GM12878 (cell line): ENCODE measurements around the gene SF1. TPM values are rescaled to one million over a fixed set of nuclear protein-coding genes. Genes with fewer than 3 reads are reported as not detected.

Experiments used
- ATAC-seq: fragments of 200-7000 bp; cut with Tn5 transposase; 3 replicates; pipeline ENCODE4 v1.9.1; 2020; ENCODE audit warnings: mild to moderate bottlenecking, moderate library complexity
- BruUV-seq: library from RNA; stranded (reverse); fragments of 400-500 nt; replicated peaks from 2 replicates; lab custom pipeline; 2021; lab: Mats Ljungman, UMichigan
- CTCF ChIA-PET: fragments of 300-600 bp; sonication (Branson Sonifier 250); formaldehyde crosslinking; extraction: SDS; loops from one replicate; lab custom pipeline; 2021; ENCODE audit warnings: inconsistent platforms; lab: Yijun Ruan, JAX
- POLR2A ChIA-PET: fragments of 350-600 bp; formaldehyde crosslinking; extraction: SDS; loops from one replicate; lab custom pipeline; 2021; ENCODE audit warnings: inconsistent platforms; lab: Charles Lee
- RAD21 ChIA-PET: fragments of 300-600 bp; sonication (Branson Sonifier 250); formaldehyde crosslinking; loops from one replicate; lab custom pipeline; 2023; ENCODE audit warnings: antibody characterized with exemption; ENCODE audit not compliant: unreplicated experiment; lab: Charles Lee
- SMC1A ChIA-PET: fragments of 300-600 bp; sonication (Branson Sonifier 250); formaldehyde crosslinking; loops from one replicate; lab custom pipeline; 2023; ENCODE audit not compliant: unreplicated experiment, uncharacterized antibody; lab: Charles Lee
- DNase-seq: peaks from one replicate; pipeline ENCODE4 v3.0.0-alpha.2; 2011; ENCODE audit warnings: low read depth, low spot score
- FAIRE-seq: peaks from 3 replicates; lab custom pipeline; 2011; peaks lifted over from hg19 to GRCh38; lab: Jason Lieb, UNC
- H2AFZ ChIP-seq: 2 replicates; pipeline ENCODE4 v1.6.0; 2011; ENCODE audit warnings: low read depth, low read length, control low read depth; ENCODE audit not compliant: control insufficient read depth
- H3K27ac ChIP-seq: 2 replicates; pipeline ENCODE4 v1.5.1; 2011; ENCODE audit warnings: control low read depth; ENCODE audit not compliant: control insufficient read depth, insufficient read depth
- H3K27me3 ChIP-seq, 2 experiments: replicated peaks in 1 of 2; 2 replicates each; pipeline versions ENCODE4 v1.6.0 to v1.6.1; 2011; ENCODE audit warnings: low read length in 1 of 2; ENCODE audit not compliant: control insufficient read depth in 2 of 2, insufficient read depth in 2 of 2
- H3K36me3 ChIP-seq, 2 experiments: 2 replicates each; pipeline ENCODE4 v1.5.1; 2011; ENCODE audit warnings: low read length in 1 of 2; ENCODE audit not compliant: control insufficient read depth in 2 of 2, insufficient read depth in 2 of 2
- H3K4me1 ChIP-seq: 2 replicates; pipeline ENCODE4 v1.6.1; 2011; ENCODE audit warnings: mild to moderate bottlenecking, low read length, moderate library complexity, mixed read lengths; ENCODE audit not compliant: control insufficient read depth, insufficient read depth
- H3K4me2 ChIP-seq: 2 replicates; pipeline ENCODE4 v1.6.0; 2011; ENCODE audit warnings: control low read depth; ENCODE audit not compliant: control insufficient read depth, insufficient read depth
- H3K4me3 ChIP-seq: fragments of 200-600 bp; sonication (generic); 2 replicates; pipeline ENCODE4 v1.5.1; 2016
- H3K79me2 ChIP-seq: 2 replicates; pipeline ENCODE4 v1.6.0; 2011; ENCODE audit warnings: low read length; ENCODE audit not compliant: control insufficient read depth, insufficient read depth
- H3K9ac ChIP-seq: 2 replicates; pipeline ENCODE4 v1.8.0; 2011; ENCODE audit warnings: low read length, control low read depth, mixed read lengths; ENCODE audit not compliant: control insufficient read depth, insufficient read depth
- H3K9me3 ChIP-seq: replicated peaks from 3 replicates; pipeline ENCODE4 v1.5.1; 2011; ENCODE audit warnings: mild to moderate bottlenecking, low read length; ENCODE audit not compliant: control insufficient read depth, insufficient read depth
- H4K20me1 ChIP-seq: 2 replicates; pipeline ENCODE4 v1.6.0; 2011; ENCODE audit not compliant: control insufficient read depth, insufficient read depth
- BHLHE40 ChIP-seq, 2 experiments: fragments of 450-650 bp in 1 of 2; IDR thresholded peaks; 2 replicates each; pipeline ENCODE4 v1.6.1; 2011 to 2017; ENCODE audit warnings: low read depth in 2 of 2, borderline replicate concordance in 1 of 2, improper control_type of control experiment in 1 of 2, low read length in 1 of 2, mild to moderate bottlenecking in 1 of 2
- CHD1 ChIP-seq: IDR thresholded peaks from 2 replicates; pipeline ENCODE4 v1.6.1; 2012; ENCODE audit warnings: low read depth, low read length, improper control_type of control experiment
- RAD51 ChIP-seq: fragments of 450-650 bp; IDR thresholded peaks from 2 replicates; pipeline ENCODE4 v1.6.1; 2016; ENCODE audit warnings: moderate library complexity, mild to moderate bottlenecking, inconsistent platforms
- RB1 ChIP-seq: fragments of 450-650 bp; formaldehyde crosslinking; IDR thresholded peaks from 2 replicates; pipeline ENCODE4 v1.6.1; 2017; ENCODE audit warnings: mild to moderate bottlenecking, borderline replicate concordance
- SMC3 ChIP-seq: IDR thresholded peaks from 2 replicates; pipeline ENCODE4 v1.6.1; 2011; ENCODE audit warnings: low read length, improper control_type of control experiment, borderline replicate concordance
- ZBTB4 ChIP-seq: fragments of 450-650 bp; formaldehyde crosslinking; IDR thresholded peaks from 2 replicates; pipeline ENCODE4 v1.4.0; 2022; ENCODE audit warnings: mild to moderate bottlenecking, moderate library complexity
- WGBS: methylation state at CpG from one replicate; pipeline ENCODE4 v1.1.6; 2016; ENCODE audit warnings: low lambda C conversion rate; ENCODE audit not compliant: insufficient replicate concordance, insufficient coverage; ENCODE audit errors: missing lambda C conversion rate; 5-methylcytosine and 5-hydroxymethylcytosine counted together
- in situ Hi-C: fragments of 300-500 bp; cut with MboI; formaldehyde crosslinking; loops from 9 replicates; pipeline ENCODE4 v1.14.3; 2018; ENCODE audit warnings: mixed read lengths
- intact Hi-C: fragments of 100-400 bp; cut with micrococcal nuclease; formaldehyde crosslinking; loops from one replicate; pipeline ENCODE4 v1.14.2; 2022; ENCODE audit not compliant: unreplicated experiment
- polyA plus RNA-seq, 11 experiments: library from polyadenylated mRNA; depleted of rRNA in 4 of 11; unstranded in 6 of 11; stranded (reverse) in 5 of 11; fragments of >200 nt; fragmentation: Nextera tagmentation in 4 of 11; fragmentation: Illumina TruSeq in 1 of 11; extraction: Ambion mirVana in 4 of 11; extraction: Trizol in 1 of 11; gene quantifications; 1 replicate in 1 of 11; 2 replicates in 10 of 11; pipeline versions ENCODE4 v1.2.1 to v1.2.3, GENCODE V29; 2011 to 2016; ENCODE audit warnings: inconsistent platforms in 2 of 11, missing spikeins in 2 of 11, low read depth in 1 of 11
- total RNA-seq, 4 experiments: library from RNA; depleted of rRNA in 3 of 4; stranded (reverse); fragments of >200 nt in 3 of 4; fragmentation: Illumina TruSeq in 1 of 4; extraction: Trizol in 1 of 4; gene quantifications; 2 replicates each; pipeline versions ENCODE4 v1.2.1 to v1.2.3, GENCODE V29; 2013 to 2021

Gene SF1
- total and polyA plus RNA-seq, 10 of the 15 experiments (the other 5 are each of a cell fraction or from before 2014, with no cell fraction given) = 13.6 to 337 (median 103) TPM

GRCh38 chr11:64790205-64791095, 12.1 kb upstream of the SF1 start (continued):
- TF ChIP-seq ZBTB4 (CRISPR knock-in tag) = no peak
- no peak for TF ChIP-seq CHD1
- TF ChIP-seq SMC3 = no peak
- TF ChIP-seq, all 136 proteins: peak for 0

DNA sequence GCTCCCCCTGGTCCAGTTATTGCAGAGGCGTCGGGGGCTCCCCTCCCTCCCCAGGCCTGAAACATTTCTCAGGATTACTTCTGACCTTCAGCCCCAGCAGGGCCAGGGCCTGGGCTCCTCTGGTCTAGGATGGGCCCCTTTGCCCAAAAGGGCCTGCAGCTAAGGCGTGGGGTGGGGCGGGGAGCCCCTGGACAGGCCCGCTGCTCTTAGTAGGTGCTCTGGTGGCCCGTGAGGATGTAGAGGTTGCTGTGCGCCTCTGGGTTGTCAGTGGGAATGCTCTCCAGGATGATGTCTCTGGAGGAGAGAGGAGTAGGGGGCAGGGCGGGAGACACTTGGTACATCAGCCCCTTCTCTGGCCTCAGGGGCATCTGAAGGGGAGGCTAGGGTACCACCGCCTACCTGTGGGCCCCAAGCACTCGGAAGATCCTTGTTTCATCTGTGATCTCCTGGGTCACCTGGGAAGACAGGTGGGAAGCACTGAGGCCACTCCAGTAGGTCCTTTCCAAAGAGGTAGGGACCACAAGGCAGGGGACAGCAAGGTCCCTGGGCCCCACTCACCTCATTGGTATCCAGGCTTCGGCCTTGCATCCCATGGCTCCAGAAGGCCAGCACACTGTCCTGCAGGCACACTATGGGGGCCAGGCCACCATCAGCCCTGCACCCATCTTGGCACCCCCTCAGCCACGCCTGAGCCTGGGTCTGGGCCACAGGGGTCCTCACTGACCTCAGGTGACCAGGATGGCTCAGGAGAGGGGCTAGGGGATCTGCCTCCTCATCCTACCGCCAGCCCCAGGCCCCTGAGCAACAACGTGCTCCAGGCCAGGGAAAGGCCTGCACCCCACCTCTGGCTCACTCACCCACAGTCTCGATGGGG, 11.2 kb upstream of the SF1 start:
- intact Hi-C loops = no loop called here
- H3K4me3 ChIP-seq = no peak overlapping the region
- ChIA-PET RAD21 (no interaction called here), CTCF (interaction anchor here (5.2 kb wide), 1 partner anchor 12 kb away, joined by 41 read pairs; the partner anchor contains the start of gene MAP4K2), POLR2A (no interaction called here), SMC1A (no interaction called here)
- H4K20me1 ChIP-seq = no peaks in the 10 kb centered on the region
- 97% methylated on average over 15 of the region's 15 CpGs for WGBS
- FAIRE-seq = no peak
- no peaks in the 10 kb centered on the region for H3K4me1 ChIP-seq
- peaks cover 5 to 11% of the 10 kb centered on the region in 2 experiments; a peak in 3 of 4 replicates for H3K36me3 ChIP-seq
- H3K27ac ChIP-seq = no peak overlapping the region
- no peak for DNase-seq
- no TSS peak for BruUV-seq
- no peaks in the 10 kb centered on the region for H3K79me2 ChIP-seq
- no peak for ATAC-seq
- in situ Hi-C loops = no loop called here
- no peak overlapping the region for H2AFZ ChIP-seq
- no peak overlapping the region for H3K9ac ChIP-seq
- H3K27me3 ChIP-seq = no peaks in the 10 kb centered on the region
- no peak overlapping the region for H3K4me2 ChIP-seq
- no peaks in the 10 kb centered on the region for H3K9me3 ChIP-seq
- TF ChIP-seq BHLHE40 (IDR thresholded peaks at IDR 0.05; ENCODE audit: borderline replicate concordance in 1 of 2, low read depth in 2 of 2, low read length in 1 of 2) (no peak), RB1 (no peak), RAD51 (no peak)
